ENCODE measurements around the gene GPR180.

The GPR180 gene

DNA sequence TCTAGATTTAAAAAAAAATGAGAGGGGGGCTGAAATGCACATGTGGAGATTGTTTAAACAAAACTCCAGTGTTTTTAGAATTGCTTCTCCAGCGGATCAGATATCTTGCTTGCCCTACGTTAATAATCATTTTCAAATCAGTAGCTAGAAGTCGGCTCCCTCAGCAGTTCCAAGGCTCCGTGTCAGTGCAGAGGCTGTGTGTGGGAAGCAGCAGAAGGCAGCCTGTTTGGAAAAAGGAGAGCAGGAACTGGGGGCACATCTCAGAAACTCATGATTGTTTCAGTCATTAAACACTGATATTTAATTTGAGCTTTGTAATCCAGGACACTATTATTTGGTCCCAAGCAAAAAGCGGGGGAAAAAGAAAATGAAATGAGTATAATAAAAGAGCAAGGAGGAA, 59.7 kb downstream of the GPR180 start:
- TF ChIP-seq, protein P1, sequence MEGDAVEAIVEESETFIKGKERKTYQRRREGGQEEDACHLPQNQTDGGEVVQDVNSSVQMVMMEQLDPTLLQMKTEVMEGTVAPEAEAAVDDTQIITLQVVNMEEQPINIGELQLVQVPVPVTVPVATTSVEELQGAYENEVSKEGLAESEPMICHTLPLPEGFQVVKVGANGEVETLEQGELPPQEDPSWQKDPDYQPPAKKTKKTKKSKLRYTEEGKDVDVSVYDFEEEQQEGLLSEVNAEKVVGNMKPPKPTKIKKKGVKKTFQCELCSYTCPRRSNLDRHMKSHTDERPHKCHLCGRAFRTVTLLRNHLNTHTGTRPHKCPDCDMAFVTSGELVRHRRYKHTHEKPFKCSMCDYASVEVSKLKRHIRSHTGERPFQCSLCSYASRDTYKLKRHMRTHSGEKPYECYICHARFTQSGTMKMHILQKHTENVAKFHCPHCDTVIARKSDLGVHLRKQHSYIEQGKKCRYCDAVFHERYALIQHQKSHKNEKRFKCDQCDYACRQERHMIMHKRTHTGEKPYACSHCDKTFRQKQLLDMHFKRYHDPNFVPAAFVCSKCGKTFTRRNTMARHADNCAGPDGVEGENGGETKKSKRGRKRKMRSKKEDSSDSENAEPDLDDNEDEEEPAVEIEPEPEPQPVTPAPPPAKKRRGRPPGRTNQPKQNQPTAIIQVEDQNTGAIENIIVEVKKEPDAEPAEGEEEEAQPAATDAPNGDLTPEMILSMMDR (IDR thresholded peaks at IDR 0.05; ENCODE audit: low read depth, low read length), result no peak
- no peak for DNase-seq (ENCODE audit: extremely low read depth, low read depth)

DNA sequence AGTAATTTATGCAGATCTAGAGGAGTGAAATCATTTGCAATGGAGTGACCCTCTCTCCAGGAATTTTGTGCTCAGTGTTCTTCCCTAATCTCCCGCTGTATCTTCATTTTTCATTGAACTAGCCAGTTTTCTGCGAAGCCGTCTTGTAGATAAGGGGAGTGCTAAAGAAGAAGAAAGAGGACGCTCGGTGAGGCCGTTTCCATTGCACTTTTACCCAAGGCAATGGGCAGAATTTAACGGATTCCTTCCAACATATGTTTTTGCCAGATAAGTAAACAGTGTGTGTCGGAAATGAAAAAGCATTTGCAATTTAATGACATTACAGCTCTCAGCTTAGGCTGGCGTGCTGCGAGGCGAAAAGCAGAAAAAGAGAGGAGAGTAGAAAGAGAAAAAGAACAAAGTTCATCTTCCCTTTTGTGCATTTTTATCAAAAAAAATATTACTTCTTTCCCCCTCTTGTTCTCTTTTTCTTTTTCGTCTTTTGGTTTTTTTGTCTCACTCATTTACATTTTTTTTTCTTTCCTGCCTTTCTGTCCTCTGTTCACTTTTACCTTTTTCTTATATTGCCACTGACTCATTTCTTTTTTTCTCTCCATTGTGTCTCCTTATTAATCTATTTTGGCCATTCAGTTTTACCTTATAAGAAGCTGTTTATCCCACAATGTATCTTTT, 60.8 kb downstream of the GPR180 start:
- TF ChIP-seq, protein P1 (IDR thresholded peaks at IDR 0.05; ENCODE audit: low read depth, low read length), result no peak
- DNase-seq (ENCODE audit: extremely low read depth, low read depth), result no peak

DNA sequence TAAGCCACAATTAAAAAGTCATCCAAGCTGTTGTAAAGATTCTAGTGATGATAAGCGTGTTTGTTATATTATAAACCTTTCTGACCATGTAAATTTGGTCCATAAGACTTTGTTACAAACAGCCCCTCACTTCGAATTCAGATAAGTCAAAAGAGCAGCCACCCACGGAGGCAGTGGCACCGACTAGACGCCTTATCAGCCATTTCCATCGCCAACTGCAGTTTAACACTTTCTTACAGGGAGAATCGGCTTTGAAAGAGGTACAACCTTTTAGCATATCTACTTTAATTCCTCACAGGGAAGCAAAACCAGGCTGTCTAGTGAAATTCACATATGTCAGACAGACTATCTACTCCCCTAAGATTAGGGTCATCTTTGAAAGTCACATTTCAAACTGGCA, 63.2 kb downstream of the GPR180 start:
- TF ChIP-seq, protein P1 (IDR thresholded peaks at IDR 0.05; ENCODE audit: low read depth, low read length), result no peak
- DNase-seq (ENCODE audit: extremely low read depth, low read depth), result no peak

DNA sequence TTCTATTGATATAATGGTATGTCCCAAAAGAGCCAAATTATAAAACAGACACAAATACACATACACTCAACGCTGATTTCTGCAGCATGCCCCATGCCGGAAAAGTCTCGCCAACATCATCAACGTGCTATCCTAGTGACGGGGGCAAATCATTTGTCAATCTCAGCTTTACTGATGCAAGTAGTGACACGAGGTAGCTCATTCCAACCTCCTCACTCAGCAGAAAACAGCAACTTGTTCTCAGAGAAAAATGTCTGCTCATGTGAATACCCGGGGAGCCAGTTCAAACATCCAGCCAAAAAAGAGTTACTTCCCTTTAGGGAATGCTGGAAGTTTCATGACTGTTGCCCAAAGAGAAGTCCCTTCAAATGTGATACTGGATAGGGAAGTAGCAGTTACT, 64.4 kb downstream of the GPR180 start:
- TF ChIP-seq, protein P1 (IDR thresholded peaks at IDR 0.05; ENCODE audit: low read depth, low read length), result no peak
- no peak for DNase-seq (ENCODE audit: extremely low read depth, low read depth)

DNA sequence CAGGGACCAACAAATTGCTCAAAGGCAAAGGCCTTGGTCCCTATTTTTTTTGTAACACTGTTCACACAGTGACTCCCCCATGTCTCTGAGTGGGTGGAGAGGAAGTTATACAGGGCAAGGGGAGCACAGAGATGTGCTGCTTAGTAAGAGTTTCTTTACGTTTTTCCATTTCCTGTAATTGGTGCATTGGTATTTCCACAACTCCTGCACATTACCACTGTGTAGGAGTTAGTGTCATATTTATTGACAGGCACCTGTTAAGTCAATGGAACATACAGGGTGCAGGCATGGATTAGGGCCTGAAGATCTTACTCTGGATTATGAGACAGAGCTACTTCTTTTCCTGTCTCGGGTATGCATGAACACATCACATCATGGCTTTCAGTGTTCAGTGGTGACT, 65.5 kb downstream of the GPR180 start:
- no peak for DNase-seq (ENCODE audit: extremely low read depth, low read depth)

GRCh38 chr13:94672400-94672799, 70.7 kb downstream of the GPR180 start:
- TF ChIP-seq, protein P1 (IDR thresholded peaks at IDR 0.05; ENCODE audit: low read depth, low read length), result no peak
- no peak for DNase-seq (ENCODE audit: extremely low read depth, low read depth)

More for the DNA sequence above, 65.5 kb downstream of the GPR180 start:
- TF ChIP-seq, protein P1 (IDR thresholded peaks at IDR 0.05; ENCODE audit: low read depth, low read length), result no peak

DNA sequence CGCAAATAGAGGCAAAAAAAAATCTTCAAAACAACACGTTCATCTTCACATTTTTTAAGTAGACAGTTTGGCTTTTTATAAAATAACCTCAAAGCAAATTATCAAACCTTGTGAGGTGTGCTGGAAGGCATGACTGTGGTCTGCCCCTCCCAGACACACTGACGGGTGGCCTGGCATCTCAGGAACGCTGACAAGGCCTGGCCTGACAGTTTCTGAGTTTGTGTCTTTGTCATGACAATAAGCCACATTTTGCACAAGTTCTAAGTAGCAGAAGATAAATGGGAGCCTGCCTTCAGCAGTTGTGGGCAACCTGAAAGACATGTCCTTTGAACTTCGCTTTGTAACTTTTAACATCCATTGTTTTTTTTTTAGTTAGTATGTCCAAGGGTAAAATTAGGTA, 72.2 kb downstream of the GPR180 start:
- TF ChIP-seq, protein P1 (IDR thresholded peaks at IDR 0.05; ENCODE audit: low read depth, low read length), result no peak
- no peak for DNase-seq (ENCODE audit: extremely low read depth, low read depth)

Measured in AG09319 (cell line).